ENCODE measurements around the gene DLG5.

DLG5 gene

GRCh38 chr10:77909021-77909748, 17.4 kb downstream of the DLG5 start:
- peaks cover 59% of the 10 kb centered on the region; the same call in 1 of the 2 replicates for H3K79me2 ChIP-seq (ENCODE audit: insufficient read depth, low read length)
- H3K9ac ChIP-seq (ENCODE audit: low read depth, low read length, poor library complexity, severe bottlenecking): no peak overlapping the region
- no peaks in the 10 kb centered on the region for H3F3A ChIP-seq (ENCODE audit: low read depth)
- H3K27me3 ChIP-seq (ENCODE audit: insufficient read depth, low read length, poor library complexity, severe bottlenecking): no peaks in the 10 kb centered on the region
- no peak overlapping the region for H2AFZ ChIP-seq (ENCODE audit: low read length)
- no peaks in the 10 kb centered on the region for H3K36me3 ChIP-seq (ENCODE audit: insufficient read depth, low read length)
- H3K9me3 ChIP-seq (ENCODE audit: insufficient read depth, low read depth, low read length): no peaks in the 10 kb centered on the region
- TF ChIP-seq EZH2phosphoT487 (IDR thresholded peaks at IDR 0.05; ENCODE audit: borderline replicate concordance) (no peak), CTCF (conservative IDR thresholded peaks at IDR 0.05; ENCODE audit: low read length) (no peak)
- no peak overlapping the region for H3K4me2 ChIP-seq (ENCODE audit: low read depth, low read length, poor library complexity, severe bottlenecking)
- no peaks in the 10 kb centered on the region for H3K9me2 ChIP-seq (replicated peaks; ENCODE audit: low read depth, low read length)
- peaks cover 10% of the 10 kb centered on the region for H3K4me1 ChIP-seq (ENCODE audit: insufficient read depth, low read length, poor library complexity, severe bottlenecking)
- peaks cover 10% of the 10 kb centered on the region for H4K20me1 ChIP-seq (ENCODE audit: insufficient read depth, low read length, poor library complexity, severe bottlenecking)
- no peak overlapping the region for H3K4me3 ChIP-seq (ENCODE audit: low read length, poor library complexity, severe bottlenecking)

- Histone ChIP-seq H3F3A (ENCODE audit: low read depth) (no peaks in the 10 kb centered on the region), H4K20me1 (ENCODE audit: insufficient read depth, low read length, poor library complexity, severe bottlenecking) (peaks cover 5% of the 10 kb centered on the region), H3K9me2 (replicated peaks; ENCODE audit: low read depth, low read length) (no peaks in the 10 kb centered on the region), H3K27me3 (ENCODE audit: insufficient read depth, low read length, poor library complexity, severe bottlenecking) (no peaks in the 10 kb centered on the region), H3K9me3 (ENCODE audit: insufficient read depth, low read depth, low read length) (no peaks in the 10 kb centered on the region), H3K79me2 (ENCODE audit: insufficient read depth, low read length) (peaks cover 59% of the 10 kb centered on the region; the same call in 1 of the 2 replicates), H3K4me2 (ENCODE audit: low read depth, low read length, poor library complexity, severe bottlenecking) (no peak overlapping the region), H3K4me1 (ENCODE audit: insufficient read depth, low read length, poor library complexity, severe bottlenecking) (peaks cover 9% of the 10 kb centered on the region), H2AFZ (ENCODE audit: low read length) (no peak overlapping the region), H3K36me3 (ENCODE audit: insufficient read depth, low read length) (no peaks in the 10 kb centered on the region), H3K4me3 (ENCODE audit: low read length, poor library complexity, severe bottlenecking) (no peak overlapping the region), H3K9ac (ENCODE audit: low read depth, low read length, poor library complexity, severe bottlenecking) (no peak overlapping the region)
- TF ChIP-seq EZH2phosphoT487 (IDR thresholded peaks at IDR 0.05; ENCODE audit: borderline replicate concordance): no peak
- peak; percentile 66 for TF ChIP-seq CTCF (conservative IDR thresholded peaks at IDR 0.05; ENCODE audit: low read length)
These were observed 18.4 kb downstream of the DLG5 start for GRCh38 chr10:77907900-77908717.

GRCh38 chr10:77907462-77907861, 19.1 kb downstream of the DLG5 start:
- TF ChIP-seq EZH2phosphoT487 (IDR thresholded peaks at IDR 0.05; ENCODE audit: borderline replicate concordance): no peak
- no peak for TF ChIP-seq CTCF (conservative IDR thresholded peaks at IDR 0.05; ENCODE audit: low read length)
- no peaks in the 10 kb centered on the region for H3K9me3 ChIP-seq (ENCODE audit: insufficient read depth, low read depth, low read length)
- no peak overlapping the region for H3K9ac ChIP-seq (ENCODE audit: low read depth, low read length, poor library complexity, severe bottlenecking)
- H3K27me3 ChIP-seq (ENCODE audit: insufficient read depth, low read length, poor library complexity, severe bottlenecking): no peaks in the 10 kb centered on the region
- H4K20me1 ChIP-seq (ENCODE audit: insufficient read depth, low read length, poor library complexity, severe bottlenecking): peaks cover 3% of the 10 kb centered on the region
- H3K4me2 ChIP-seq (ENCODE audit: low read depth, low read length, poor library complexity, severe bottlenecking): no peak overlapping the region
- no peaks in the 10 kb centered on the region for H3K9me2 ChIP-seq (replicated peaks; ENCODE audit: low read depth, low read length)
- H3K4me1 ChIP-seq (ENCODE audit: insufficient read depth, low read length, poor library complexity, severe bottlenecking): peaks cover 3% of the 10 kb centered on the region
- no peaks in the 10 kb centered on the region for H3F3A ChIP-seq (ENCODE audit: low read depth)
- peaks cover 56% of the 10 kb centered on the region; the same call in 1 of the 2 replicates for H3K79me2 ChIP-seq (ENCODE audit: insufficient read depth, low read length)
- H3K4me3 ChIP-seq (ENCODE audit: low read length, poor library complexity, severe bottlenecking): no peak overlapping the region
- no peaks in the 10 kb centered on the region for H3K36me3 ChIP-seq (ENCODE audit: insufficient read depth, low read length)
- no peak overlapping the region for H2AFZ ChIP-seq (ENCODE audit: low read length)

All from Loucy (cell line).